Heart right ventricle (tissue), 16 donors: ENCODE measurements around the gene EPHX1. TPM values are rescaled to one million over a fixed set of nuclear protein-coding genes. Genes with fewer than 3 reads are reported as not detected.
A peak's percentile ranks its signal among the peaks of the same experiment; 100 is the strongest.

Experiments used
- ATAC-seq, 8 donors: fragments of 200-7000 bp; cut with Tn5 transposase; one replicate each; pipeline ENCODE4 v1.9.1; 2020; ENCODE audit warnings: mild to moderate bottlenecking in 8 of 8, moderate library complexity in 8 of 8, moderate number of reproducible peaks in 1 of 8
- DNase-seq, 2 donors: peaks; one replicate each; pipeline ENCODE4 v3.0.0-alpha.2; 2020
- H3K27ac ChIP-seq, 10 donors: fragments of 200-600 bp; sonication (generic) in 2 of 10; one replicate each; pipeline versions ENCODE4 v1.5.0 to v1.8.0; 2020 to 2022; ENCODE audit warnings: mild to moderate bottlenecking in 3 of 10
- H3K27me3 ChIP-seq, 7 donors: fragments of 200-600 bp; one replicate each; pipeline ENCODE4 v1.8.0; 2021 to 2022; ENCODE audit warnings: mild to moderate bottlenecking in 2 of 7
- H3K36me3 ChIP-seq, 9 donors: fragments of 200-600 bp; sonication (generic) in 1 of 9; one replicate each; pipeline versions ENCODE4 v1.5.0 to v1.8.0; 2020 to 2022; ENCODE audit warnings: mild to moderate bottlenecking in 2 of 9
- H3K4me1 ChIP-seq, 9 donors: fragments of 200-600 bp; sonication (generic) in 1 of 9; one replicate each; pipeline versions ENCODE4 v1.5.0 to v1.8.0; 2020 to 2022; ENCODE audit warnings: mild to moderate bottlenecking in 4 of 9
- H3K4me3 ChIP-seq, 10 donors: fragments of 200-600 bp; sonication (generic) in 2 of 10; one replicate each; pipeline versions ENCODE4 v1.5.0 to v1.8.0; 2020 to 2022; ENCODE audit warnings: mild to moderate bottlenecking in 7 of 10, moderate library complexity in 2 of 10
- H3K9me3 ChIP-seq, 11 donors: fragments of 200-600 bp in 10 of 11; sonication (generic) in 2 of 11; one replicate each; pipeline versions ENCODE4 v1.5.0 to v1.8.0; 2013 to 2022; ENCODE audit warnings: mild to moderate bottlenecking in 2 of 11, control low read depth in 1 of 11, moderate library complexity in 1 of 11
- CTCF ChIP-seq, 9 donors: fragments of 200-600 bp; sonication (generic) in 2 of 9; IDR thresholded peaks; one replicate each; pipeline versions ENCODE4 v1.5.0 to v1.8.0; 2021 to 2022; ENCODE audit warnings: antibody characterized with exemption in 9 of 9, mild to moderate bottlenecking in 5 of 9, moderate library complexity in 1 of 9
- WGBS, 2 donors: extraction: QIAGEN DNeasy Blood & Tissue Kit; methylation state at CpG; one replicate each; pipeline ENCODE4 v1.1.7; 2013; ENCODE audit warnings: inconsistent platforms in 1 of 2; 5-methylcytosine and 5-hydroxymethylcytosine counted together
- intact Hi-C, 10 donors: fragments of 100-400 bp; cut with DNase I; formaldehyde crosslinking; loops; one replicate each; pipeline versions ENCODE4 v1.11.1 to v1.14.2; 2022
- polyA plus RNA-seq, 2 donors: library from polyadenylated mRNA; stranded (reverse); fragments of 200-250 nt; gene quantifications; one replicate each; pipeline ENCODE4 v1.2.3, GENCODE V29; 2013
- total RNA-seq, 10 donors: library from RNA; stranded (reverse); fragmentation: NEBNext Ultra II Directional in 3 of 10; extraction: Animal tissue kit (Norgen Biotek cat#: 25700) in 3 of 10; gene quantifications; one replicate each; pipeline versions ENCODE4 v1.2.1 to v1.2.4, GENCODE V29; 2021 to 2023
- donor health status: Arrhythmogenic right ventricular cardiomyopathy.
- donor health status: ischemic (EF 13 %, LVEDD 7.1; RV severe dilation, severe dysfunction).
- donor health status: healthy with polysubstance abuse.
- donor health status: DM: no; HTN: yes; CAD: no.
- donor health status: DM: no; HTN: no; CAD: no.
- donor health status: ischemic (EF 25% LVEDD 6.9; RV normal size, moderate dysfunction).
- donor health status: ischemic (EF 25% LVEDD 5.7; RV mildly dilated, moderate dysfunction).
- donor health status: healthy.
- donor health status: DM: yes; HTN: yes; CAD: no.
- donor health status: Ischemic cardiomyopathy.
- donor health status: ischemic (EF 35%, LVEDD 5.7; RV mildly dilated, moderate dysfunction).
- donor health status: nonischemic (EF 11% LVEDD 7.7; RV severe dilation, severe dysfunction).
- donor health status: DM: yes; HTN: yes; CAD: no.
- donor health status: PGD.
- donor health status: ischemic (EF 29% LVEDD 5.4; RV normal size, mild dysfunction).
- donor health status: nonischemic (EF 23%, LVEDD 6.1; RV moderate dilation, normal function).

EPHX1 gene
- total and polyA plus RNA-seq, 12 donors: 31.5 to 80.8 (median 43.2) TPM

- intact Hi-C loops: loop anchor here (1.0 to 10.0 kb wide), 7 partner anchors 33 to 373 kb away; partner anchors contain the start of genes SRP9 (in 8 of the 10) and EPHX1 (in 4 of the 10)
- 68 to 71% methylated on average over 13 of the region's 13 CpGs for WGBS, 2 donors
- Histone ChIP-seq H3K27ac (peak overlapping the region in 6 of 10 donors; percentile 12 to 38 (median 24)), H3K4me1 (peaks cover 0 to 40% (median 17%) of the 10 kb centered on the region in 9 donors), H3K27me3 (no peaks in the 10 kb centered on the region), H3K4me3 (no peak overlapping the region), H3K36me3 (peaks cover 0 to 95% (median 14%) of the 10 kb centered on the region in 9 donors), H3K9me3 (no peaks in the 10 kb centered on the region)
- ATAC-seq (peak; percentile 77 to 88 (median 81)), DNase-seq (peak; percentile 78 to 81)
- TF ChIP-seq CTCF (IDR thresholded peaks at IDR 0.05): peak; percentile 57 to 81 (median 75)
These were observed 35.8 kb downstream of the EPHX1 start for GRCh38 chr1:225845571-225846259.

GRCh38 chr1:225846331-225847310 lies 36.7 kb downstream of the EPHX1 start:
- Histone ChIP-seq H3K9me3 (no peaks in the 10 kb centered on the region), H3K27ac (peak overlapping the region in 1 of 10 donors; percentile 26), H3K4me1 (peaks cover 0 to 44% (median 17%) of the 10 kb centered on the region in 9 donors), H3K36me3 (peaks cover 0 to 97% (median 17%) of the 10 kb centered on the region in 9 donors), H3K4me3 (no peak overlapping the region), H3K27me3 (no peaks in the 10 kb centered on the region)
- DNase-seq: no peak
- peak in 1 of 8 donors; percentile 5 for ATAC-seq
- TF ChIP-seq CTCF (IDR thresholded peaks at IDR 0.05): no peak
- intact Hi-C loops: loop anchor here (5.0 to 10.0 kb wide), 6 partner anchors 34 to 374 kb away; partner anchors contain the start of genes SRP9 (in 8 of the 10) and EPHX1 (in 4 of the 10)
- WGBS, 2 donors: 80 to 89% methylated on average over 20 of the region's 20 CpGs

- intact Hi-C loops: loop anchor here (5.0 to 10.0 kb wide), 6 partner anchors 35 to 375 kb away; partner anchors contain the start of genes SRP9 (in 8 of the 10) and EPHX1 (in 4 of the 10)
- WGBS, 2 donors: 40 to 45% methylated on average over 4 of the region's 4 CpGs
- H3K27ac ChIP-seq: peak overlapping the region in 3 of 10 donors; percentile 32 to 52 (median 50)
- no peak overlapping the region for H3K4me3 ChIP-seq
- H3K27me3 ChIP-seq: no peaks in the 10 kb centered on the region
- DNase-seq: no peak
- ATAC-seq: no peak
- H3K4me1 ChIP-seq: peaks cover 0 to 44% (median 17%) of the 10 kb centered on the region in 9 donors
- H3K36me3 ChIP-seq: peaks cover 0 to 97% (median 19%) of the 10 kb centered on the region in 9 donors
- no peak for TF ChIP-seq CTCF (IDR thresholded peaks at IDR 0.05)
- no peaks in the 10 kb centered on the region for H3K9me3 ChIP-seq
These were observed 37.7 kb downstream of the EPHX1 start for GRCh38 chr1:225847610-225848009.
